GM23338 (cell line): ENCODE data around the gene TRIM71. TPM values are rescaled to one million over a fixed set of nuclear protein-coding genes. Genes with fewer than 3 reads are reported as not detected.

ENCODE experiments used
- ATAC-seq: fragments of 200-7000 bp; cut with Tn5 transposase; 3 replicates; pipeline ENCODE4 v1.9.1; 2020
- DNase-seq: peaks from one replicate; pipeline ENCODE4 v3.0.0-alpha.2; 2015; ENCODE audit warnings: low spot score
- H2AFZ ChIP-seq: fragments of 200-600 bp; sonication (generic); 2 replicates; pipeline ENCODE4 v1.8.0; 2016; ENCODE audit warnings: antibody characterized with exemption, mild to moderate bottlenecking, moderate library complexity
- H3F3A ChIP-seq: fragments of 200-600 bp; sonication (generic); replicated peaks from 2 replicates; pipeline ENCODE4 v1.8.0; 2017; ENCODE audit warnings: antibody characterized with exemption, mixed run types, low read depth
- H3K27ac ChIP-seq: fragments of 200-600 bp; sonication (generic); 2 replicates; pipeline ENCODE4 v1.6.1; 2016; ENCODE audit warnings: low read depth
- H3K27me3 ChIP-seq: fragments of 200-600 bp; sonication (generic); 2 replicates; pipeline ENCODE4 v1.8.0; 2016; ENCODE audit warnings: mild to moderate bottlenecking, mixed run types, moderate library complexity; ENCODE audit not compliant: insufficient read depth
- H3K36me3 ChIP-seq: fragments of 200-600 bp; sonication (generic); 2 replicates; pipeline ENCODE4 v1.8.0; 2016; ENCODE audit warnings: mild to moderate bottlenecking; ENCODE audit not compliant: insufficient read depth
- H3K4me1 ChIP-seq: fragments of 200-600 bp; sonication (generic); 2 replicates; pipeline ENCODE4 v1.8.0; 2016; ENCODE audit warnings: mild to moderate bottlenecking, moderate library complexity; ENCODE audit not compliant: insufficient read depth
- H3K4me2 ChIP-seq: fragments of 200-600 bp; sonication (generic); 2 replicates; pipeline ENCODE4 v1.7.1; 2017; ENCODE audit warnings: mixed run types
- H3K4me3 ChIP-seq: fragments of 200-600 bp; sonication (generic); 2 replicates; pipeline ENCODE4 v1.6.1; 2016; ENCODE audit warnings: mixed run types
- H3K79me2 ChIP-seq: fragments of 200-600 bp; sonication (generic); replicated peaks from 2 replicates; pipeline ENCODE4 v1.8.0; 2017; ENCODE audit warnings: mild to moderate bottlenecking; ENCODE audit not compliant: insufficient read depth
- H3K9me2 ChIP-seq: fragments of 200-600 bp; sonication (generic); 2 replicates; pipeline ENCODE4 v1.8.0; 2017; ENCODE audit not compliant: insufficient read depth
- H4K20me1 ChIP-seq: fragments of 200-600 bp; sonication (generic); replicated peaks from 2 replicates; pipeline ENCODE4 v1.8.0; 2017; ENCODE audit warnings: mild to moderate bottlenecking; ENCODE audit not compliant: insufficient read depth
- H3K27ac Mint-ChIP-seq: 2 replicates; pipeline ENCODE4 v1.8.0; 2020; ENCODE audit warnings: inconsistent platforms, mild to moderate bottlenecking, moderate library complexity, mixed read lengths
- H3K27me3 Mint-ChIP-seq: 3 replicates; pipeline ENCODE4 v1.8.0; 2022; ENCODE audit warnings: low read depth, mild to moderate bottlenecking, moderate library complexity, mixed read lengths, inconsistent platforms; ENCODE audit not compliant: insufficient read depth, poor library complexity
- H3K36me3 Mint-ChIP-seq: 3 replicates; pipeline ENCODE4 v1.8.0; 2021; ENCODE audit warnings: low read depth, mild to moderate bottlenecking, inconsistent platforms, moderate library complexity, mixed read lengths
- H3K4me1 Mint-ChIP-seq: 3 replicates; pipeline ENCODE4 v1.8.0; 2020; ENCODE audit warnings: mild to moderate bottlenecking, inconsistent platforms, mixed read lengths
- H3K4me3 Mint-ChIP-seq: 3 replicates; pipeline ENCODE4 v1.8.0; 2021; ENCODE audit warnings: moderate library complexity, mild to moderate bottlenecking, inconsistent platforms, mixed read lengths
- H3K9me3 Mint-ChIP-seq: 3 replicates; pipeline ENCODE4 v1.8.0; 2020; ENCODE audit warnings: moderate library complexity, mild to moderate bottlenecking, inconsistent platforms, mixed read lengths
- CREB1 ChIP-seq: fragments of 250-450 bp; sonication (Bioruptor Pico); IDR thresholded peaks from 2 replicates; pipeline ENCODE4 v1.5.0; 2020; ENCODE audit warnings: low read depth, mild to moderate bottlenecking, moderate library complexity
- EZH2 ChIP-seq: fragments of 200-600 bp; sonication (generic); IDR thresholded peaks from one replicate; pipeline ENCODE4 v1.8.0; 2017; ENCODE audit warnings: antibody characterized with exemption, mild to moderate bottlenecking, low read depth; ENCODE audit not compliant: unreplicated experiment
- EZH2phosphoT487 ChIP-seq: fragments of 200-600 bp; sonication (generic); IDR thresholded peaks from one replicate; pipeline ENCODE4 v1.8.1; 2018; ENCODE audit warnings: antibody characterized with exemption; ENCODE audit not compliant: unreplicated experiment
- JUNB ChIP-seq: IDR thresholded peaks from one replicate; pipeline ENCODE4 v1.6.1; 2016; ENCODE audit warnings: antibody characterized with exemption; ENCODE audit not compliant: unreplicated experiment
- STAT1 ChIP-seq: IDR thresholded peaks from one replicate; pipeline ENCODE4 v1.6.1; 2016; ENCODE audit warnings: antibody characterized with exemption; ENCODE audit not compliant: unreplicated experiment
- ZNF114 ChIP-seq: fragments of 250-450 bp; sonication (Bioruptor Pico); IDR thresholded peaks from 2 replicates; pipeline ENCODE4 v1.5.0; 2020; ENCODE audit warnings: mild to moderate bottlenecking, moderate library complexity
- ZNF331 ChIP-seq: fragments of 250-450 bp; sonication (Bioruptor Pico); IDR thresholded peaks from 2 replicates; pipeline ENCODE4 v1.5.0; 2020; ENCODE audit warnings: low read depth, mild to moderate bottlenecking, moderate library complexity
- ZNF462 ChIP-seq: fragments of 250-450 bp; sonication (Bioruptor Pico); IDR thresholded peaks from 2 replicates; pipeline ENCODE4 v1.5.0; 2020; ENCODE audit warnings: mild to moderate bottlenecking, moderate library complexity
- polyA plus RNA-seq: library from polyadenylated mRNA; unstranded; fragments of >200 nt; fragmentation: Nextera tagmentation; extraction: Ambion mirVana; gene quantifications from 2 replicates; pipeline ENCODE4 v1.2.1, GENCODE V29; 2016
- total RNA-seq: library from RNA; depleted of rRNA; stranded (reverse); fragments of >200 nt; shearing (Covaris generic); gene quantifications from 2 replicates; pipeline ENCODE4 v1.2.3, GENCODE V29; 2014
- TF ChIP-seq, protein P1 (sequence below): IDR thresholded peaks from one replicate; pipeline ENCODE4 v1.6.1; 2018; ENCODE audit warnings: antibody characterized with exemption; ENCODE audit not compliant: unreplicated experiment

TRIM71 gene
- total and polyA plus RNA-seq, 2 experiments from 2014 or later, result 71.5 to 346 TPM

DNA sequence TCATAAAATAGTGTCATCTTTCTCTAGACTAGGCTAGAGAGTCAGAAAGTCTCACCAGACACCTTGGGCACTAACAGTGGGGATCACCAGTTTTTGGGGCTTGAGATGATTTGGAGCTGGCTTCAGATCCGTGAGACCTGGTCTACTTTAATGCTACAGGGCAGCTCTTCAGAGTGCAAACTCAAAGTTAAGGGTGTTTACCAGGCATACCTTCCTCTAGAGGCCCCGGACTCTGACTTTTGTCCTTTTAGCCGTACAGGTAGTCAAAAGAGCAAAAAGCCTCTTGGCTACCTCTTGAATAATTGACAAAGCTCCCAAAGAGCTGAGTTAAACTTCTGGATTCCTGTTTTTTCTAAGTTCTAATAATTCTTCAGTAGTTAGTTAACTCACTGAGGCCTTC is 92.2 kb downstream of the TRIM71 start:
- no peak overlapping the region for H2AFZ ChIP-seq

More for the DNA sequence above, 92.2 kb downstream of the TRIM71 start:
- Histone ChIP-seq H3F3A (0 out of 2 replicates have a peak, but pooled peaks cover 3% of the 10 kb centered on the region), H3K9me2 (no peaks in the 10 kb centered on the region), H3K36me3 (no peaks in the 10 kb centered on the region), H3K79me2 (no peaks in the 10 kb centered on the region), H3K27ac (no peak overlapping the region), H4K20me1 (no peaks in the 10 kb centered on the region), H3K4me1 (no peaks in the 10 kb centered on the region), H3K4me3 (no peak overlapping the region), H3K4me2 (no peak overlapping the region), H3K27me3 (no peaks in the 10 kb centered on the region)
- Mint-ChIP-seq H3K27ac (no peak overlapping the region), H3K9me3 (no peaks in the 10 kb centered on the region; the same call in 2 of the 3 replicates), H3K27me3 (no peaks in the 10 kb centered on the region), H3K4me1 (no peaks in the 10 kb centered on the region), H3K36me3 (no peaks in the 10 kb centered on the region), H3K4me3 (no peak overlapping the region)
- no peak for DNase-seq
- ATAC-seq, result no peak
- TF ChIP-seq ZNF462 (CRISPR knock-in tag) (no peak), EZH2phosphoT487 (no peak), ZNF114 (CRISPR knock-in tag) (no peak), STAT1 (no peak), JUNB (no peak), EZH2 (no peak), CREB1 (no peak), ZNF331 (CRISPR knock-in tag) (no peak)
- TF ChIP-seq, protein P1, sequence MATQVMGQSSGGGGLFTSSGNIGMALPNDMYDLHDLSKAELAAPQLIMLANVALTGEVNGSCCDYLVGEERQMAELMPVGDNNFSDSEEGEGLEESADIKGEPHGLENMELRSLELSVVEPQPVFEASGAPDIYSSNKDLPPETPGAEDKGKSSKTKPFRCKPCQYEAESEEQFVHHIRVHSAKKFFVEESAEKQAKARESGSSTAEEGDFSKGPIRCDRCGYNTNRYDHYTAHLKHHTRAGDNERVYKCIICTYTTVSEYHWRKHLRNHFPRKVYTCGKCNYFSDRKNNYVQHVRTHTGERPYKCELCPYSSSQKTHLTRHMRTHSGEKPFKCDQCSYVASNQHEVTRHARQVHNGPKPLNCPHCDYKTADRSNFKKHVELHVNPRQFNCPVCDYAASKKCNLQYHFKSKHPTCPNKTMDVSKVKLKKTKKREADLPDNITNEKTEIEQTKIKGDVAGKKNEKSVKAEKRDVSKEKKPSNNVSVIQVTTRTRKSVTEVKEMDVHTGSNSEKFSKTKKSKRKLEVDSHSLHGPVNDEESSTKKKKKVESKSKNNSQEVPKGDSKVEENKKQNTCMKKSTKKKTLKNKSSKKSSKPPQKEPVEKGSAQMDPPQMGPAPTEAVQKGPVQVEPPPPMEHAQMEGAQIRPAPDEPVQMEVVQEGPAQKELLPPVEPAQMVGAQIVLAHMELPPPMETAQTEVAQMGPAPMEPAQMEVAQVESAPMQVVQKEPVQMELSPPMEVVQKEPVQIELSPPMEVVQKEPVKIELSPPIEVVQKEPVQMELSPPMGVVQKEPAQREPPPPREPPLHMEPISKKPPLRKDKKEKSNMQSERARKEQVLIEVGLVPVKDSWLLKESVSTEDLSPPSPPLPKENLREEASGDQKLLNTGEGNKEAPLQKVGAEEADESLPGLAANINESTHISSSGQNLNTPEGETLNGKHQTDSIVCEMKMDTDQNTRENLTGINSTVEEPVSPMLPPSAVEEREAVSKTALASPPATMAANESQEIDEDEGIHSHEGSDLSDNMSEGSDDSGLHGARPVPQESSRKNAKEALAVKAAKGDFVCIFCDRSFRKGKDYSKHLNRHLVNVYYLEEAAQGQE, result no peak
